Anterior cingulate cortex (tissue), 58 donors: ENCODE results near the gene NKPD1.

ENCODE experiments used
- DNase-seq, 58 donors: peaks; one replicate each; lab custom pipeline; 2025; lab: John Stamatoyannopoulos, UW

Gene NKPD1

DNA sequence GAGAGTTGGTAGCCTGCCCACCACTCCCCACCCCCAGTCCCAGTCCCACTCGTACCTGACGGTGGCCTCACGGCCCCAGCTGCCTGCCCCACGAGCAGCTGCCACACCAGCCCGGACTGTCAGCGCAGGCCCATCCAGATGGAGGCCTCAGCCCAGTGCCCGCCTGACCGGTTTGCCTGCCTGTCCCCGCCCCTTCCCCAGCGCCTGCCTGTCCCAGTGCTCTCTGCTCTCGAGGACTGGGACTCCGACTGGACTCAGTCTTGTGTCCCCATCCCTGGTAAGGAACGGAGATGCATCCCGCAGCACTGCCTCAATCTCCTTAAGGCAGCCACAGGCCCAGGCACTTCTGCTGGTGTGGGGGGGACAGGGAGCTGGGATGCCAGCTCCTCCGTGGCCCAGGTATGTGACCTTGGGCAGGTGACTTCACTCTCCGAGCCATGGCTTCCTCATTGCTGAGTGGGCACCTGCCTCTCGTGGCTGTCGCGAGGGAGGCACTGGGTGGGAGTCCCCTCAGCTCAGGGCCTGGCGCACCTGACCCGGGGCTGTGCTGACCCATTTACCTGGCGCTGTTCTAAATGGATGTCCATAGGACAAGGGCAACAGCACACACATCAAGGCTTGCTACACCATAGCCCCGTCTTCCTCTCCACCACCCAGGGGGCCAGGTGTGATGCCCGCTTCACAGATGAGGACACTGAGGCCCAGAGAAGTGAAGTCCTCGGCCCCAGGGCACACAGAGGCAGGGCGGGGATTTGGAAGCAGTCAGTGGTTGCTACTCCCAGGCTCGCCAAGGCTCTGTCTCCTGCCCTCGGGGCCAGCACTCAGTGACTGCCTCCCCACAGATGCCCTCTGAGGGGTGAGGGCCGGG, at the start of gene NKPD1:
Gene NKPD1, minus strand, starts transcription at position 113 of the 868 bp plus-strand sequence. CDS start 832 bp downstream, outside the sequence.
- DNase-seq, result no peak

DNA sequence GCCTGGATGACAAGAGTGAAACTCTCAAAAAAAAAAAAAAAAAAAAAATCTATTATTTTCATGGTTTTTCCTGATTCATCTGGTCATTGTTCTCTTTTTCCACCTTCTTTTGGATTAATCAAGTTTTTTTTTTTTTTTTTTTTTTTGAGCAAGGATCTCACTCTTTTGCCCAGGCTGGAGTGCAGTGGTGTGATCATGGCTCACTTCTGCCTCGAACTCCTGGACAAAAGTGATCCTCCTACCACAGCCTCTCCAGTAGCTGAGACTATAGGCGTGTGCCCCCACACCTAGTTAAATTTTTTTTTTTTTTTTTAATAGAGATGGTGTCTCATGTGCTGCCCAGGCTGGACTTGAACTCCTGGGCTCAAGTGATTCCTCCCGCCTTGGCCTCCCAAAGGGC, 45.5 kb upstream of the NKPD1 start:
- no peak for DNase-seq

- no peak for DNase-seq
These were observed 45.0 kb upstream of the NKPD1 start for GRCh38 chr19:45205810-45206209.

- no peak for DNase-seq
These were observed 41.9 kb upstream of the NKPD1 start for GRCh38 chr19:45202637-45203036.

DNA sequence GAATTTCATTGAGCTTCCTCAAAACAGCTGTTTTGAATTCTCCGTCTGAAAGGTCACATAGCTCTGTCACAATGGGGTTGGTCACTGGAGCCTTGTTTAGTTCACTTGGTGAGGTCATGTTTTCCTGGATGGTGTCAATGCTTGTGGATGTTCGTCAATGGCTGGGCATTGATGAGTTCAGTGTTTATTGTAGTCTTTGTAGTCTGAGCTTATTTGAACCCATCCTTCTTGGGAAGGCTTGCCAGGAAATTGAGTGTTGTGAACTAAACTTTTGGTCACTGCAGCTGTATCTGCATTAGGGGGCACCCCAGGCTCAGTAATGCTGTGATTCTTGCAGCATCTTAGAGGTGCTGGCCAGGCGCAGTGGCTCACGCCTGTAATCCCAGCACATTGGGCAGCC, 39.8 kb upstream of the NKPD1 start:
- peak in 32 of 58 donors; percentile 0 to 56 (median 12) for DNase-seq

DNA sequence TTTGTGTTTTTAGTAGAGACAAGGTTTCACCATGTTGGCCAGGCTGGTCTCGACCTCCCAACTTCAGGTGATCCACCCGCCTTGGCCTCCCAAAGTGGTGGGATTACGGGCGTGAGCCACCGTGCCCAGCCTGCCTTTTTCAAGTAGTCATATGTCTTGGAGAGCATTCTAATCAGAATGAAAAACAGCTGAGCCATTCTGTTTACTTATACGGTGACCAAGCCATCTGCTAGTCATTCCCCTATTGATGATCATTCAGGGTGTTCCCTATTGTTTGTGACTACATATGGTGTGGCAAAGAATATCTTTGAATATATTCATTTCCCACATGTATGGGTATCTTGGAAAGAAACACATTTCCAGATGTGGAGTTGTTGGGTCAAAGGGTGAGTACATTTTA, 35.0 kb upstream of the NKPD1 start:
- no peak for DNase-seq

- no peak for DNase-seq
These were observed 30.6 kb upstream of the NKPD1 start for GRCh38 chr19:45191375-45191774.

DNA sequence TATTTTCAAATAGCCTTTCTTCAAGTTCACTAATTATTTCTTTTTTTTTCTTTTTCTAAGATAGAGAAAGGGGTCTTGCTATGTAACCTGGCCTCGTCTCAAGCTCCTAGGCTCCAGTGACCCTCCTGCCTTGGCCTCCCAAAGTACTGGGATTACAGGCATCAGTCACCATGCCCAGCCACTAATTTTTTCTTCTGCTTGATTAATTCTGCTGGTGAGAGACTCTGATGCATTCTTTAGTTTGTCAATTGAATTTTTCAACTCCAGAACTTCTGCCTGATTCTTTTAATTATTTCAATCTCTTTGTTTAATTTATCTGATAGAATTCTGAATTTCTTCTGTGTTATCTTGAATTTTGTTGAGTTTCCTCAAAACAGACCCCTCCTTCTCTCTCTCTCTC, 29.2 kb upstream of the NKPD1 start:
- no peak for DNase-seq

DNA sequence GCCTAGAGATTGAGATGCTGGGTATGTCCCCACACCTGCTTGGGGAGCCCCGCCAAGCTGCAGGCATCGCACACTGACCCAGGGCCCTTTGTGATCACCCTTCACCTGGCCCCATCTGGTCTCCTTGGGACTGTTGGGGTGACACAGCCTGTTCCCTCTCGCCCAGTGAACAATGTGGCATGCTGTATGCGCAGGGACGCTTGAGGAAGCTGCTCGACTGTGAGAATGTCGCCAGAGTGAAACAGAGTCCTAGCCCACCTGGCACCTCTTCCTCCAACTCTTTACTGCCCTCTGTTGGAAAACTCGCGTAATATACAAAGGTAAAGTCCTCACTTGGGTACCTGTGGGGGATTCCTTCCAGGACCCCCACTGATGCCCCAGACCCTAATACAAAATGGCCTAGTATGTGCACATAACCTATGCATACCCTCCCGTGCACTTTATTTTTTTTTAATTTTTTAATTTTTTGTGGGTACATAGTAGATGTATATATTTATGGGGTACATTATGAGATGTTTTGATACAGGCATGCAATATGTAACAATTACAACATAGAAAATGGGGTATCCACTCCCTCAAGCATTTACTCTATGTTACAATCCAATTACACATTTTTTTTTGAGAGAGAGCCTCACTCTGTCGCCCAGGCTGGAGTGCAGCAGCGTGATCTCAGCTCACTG, 26.8 kb upstream of the NKPD1 start:
- no peak for DNase-seq

GRCh38 chr19:45186509-45187334, 25.9 kb upstream of the NKPD1 start:
- no peak for DNase-seq

DNA sequence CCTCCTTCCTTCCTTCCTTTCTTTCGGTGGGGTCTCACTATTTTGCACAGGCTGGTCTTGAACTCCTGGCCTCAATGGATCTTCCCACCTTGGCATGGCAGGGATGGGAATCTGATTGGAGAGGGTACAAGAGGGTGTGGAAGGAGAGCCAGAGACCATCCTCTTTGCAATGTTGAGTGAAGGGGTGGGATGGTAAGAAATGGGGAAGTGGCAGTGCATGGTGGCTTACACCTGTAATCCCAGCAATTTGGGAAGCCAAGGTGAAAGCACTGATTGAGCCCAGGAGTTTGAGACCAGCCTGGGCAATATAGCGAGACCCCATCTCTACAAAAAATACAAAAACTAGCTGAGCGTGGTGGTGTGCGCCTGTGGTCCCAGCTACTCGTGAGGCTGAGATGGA, 23.3 kb upstream of the NKPD1 start:
- no peak for DNase-seq

DNA sequence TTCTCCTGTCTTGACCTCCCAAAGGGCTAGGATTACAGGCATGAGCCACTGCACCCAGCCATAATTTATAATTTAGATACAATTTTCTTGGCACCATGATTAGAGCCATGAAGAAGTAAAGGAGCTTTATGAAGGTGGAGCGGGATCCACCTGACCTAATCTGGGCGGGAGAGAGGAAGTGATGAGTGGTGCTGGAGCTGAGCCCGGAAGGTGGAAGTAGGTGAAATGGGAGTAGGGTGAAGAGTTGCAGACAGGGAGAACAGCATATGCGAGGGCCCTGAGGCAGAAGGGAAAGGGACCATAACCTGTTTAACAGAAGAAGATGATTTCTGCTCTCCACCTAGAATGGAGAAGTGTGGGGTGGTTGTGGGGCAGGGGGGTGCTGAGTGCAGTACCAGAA, 22.0 kb upstream of the NKPD1 start:
- DNase-seq, result no peak

DNA sequence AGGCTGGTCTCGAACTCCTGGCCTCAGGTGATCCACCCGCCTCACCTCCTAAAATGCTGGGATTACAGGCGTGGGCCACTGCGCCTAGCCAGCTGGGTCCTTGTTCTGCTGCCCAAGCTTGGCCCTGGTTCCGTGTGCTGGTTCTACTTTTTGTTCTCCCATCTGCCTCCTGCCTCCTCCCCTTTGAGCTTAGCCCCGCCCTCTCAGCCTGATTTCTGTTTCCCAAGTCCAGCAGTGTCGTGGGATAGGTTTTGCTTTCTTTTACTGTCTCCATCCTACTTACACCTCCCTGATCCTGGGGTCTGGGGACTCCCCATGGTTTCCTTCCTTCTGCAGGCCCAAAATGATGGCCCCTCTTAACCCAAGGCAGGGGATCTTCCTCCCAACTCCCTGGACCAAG, 20.2 kb upstream of the NKPD1 start:
- no peak for DNase-seq

DNA sequence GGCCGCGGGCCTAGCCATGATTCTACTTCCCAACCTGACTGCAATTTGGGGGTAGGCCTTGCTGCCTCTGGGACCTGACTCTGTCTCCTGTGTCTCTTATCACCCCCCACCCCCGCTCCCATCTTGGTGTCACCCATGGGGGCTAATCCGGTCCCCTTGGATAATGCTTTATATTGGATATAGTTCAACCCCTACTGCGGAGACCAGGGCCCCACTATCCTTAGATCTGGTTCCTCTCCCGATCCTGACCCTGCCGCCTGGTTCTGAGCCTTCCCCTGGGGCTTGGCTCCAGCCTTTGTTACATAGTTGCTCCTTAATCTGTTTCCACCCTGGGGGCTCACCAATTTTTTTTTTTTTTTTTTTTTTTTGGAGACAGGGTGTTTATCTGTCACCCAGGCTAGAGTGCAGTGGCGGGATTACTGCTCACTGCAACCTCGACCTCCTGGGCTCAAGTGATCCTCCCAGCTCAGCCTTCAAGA, 19.1 kb upstream of the NKPD1 start:
- no peak for DNase-seq

DNA sequence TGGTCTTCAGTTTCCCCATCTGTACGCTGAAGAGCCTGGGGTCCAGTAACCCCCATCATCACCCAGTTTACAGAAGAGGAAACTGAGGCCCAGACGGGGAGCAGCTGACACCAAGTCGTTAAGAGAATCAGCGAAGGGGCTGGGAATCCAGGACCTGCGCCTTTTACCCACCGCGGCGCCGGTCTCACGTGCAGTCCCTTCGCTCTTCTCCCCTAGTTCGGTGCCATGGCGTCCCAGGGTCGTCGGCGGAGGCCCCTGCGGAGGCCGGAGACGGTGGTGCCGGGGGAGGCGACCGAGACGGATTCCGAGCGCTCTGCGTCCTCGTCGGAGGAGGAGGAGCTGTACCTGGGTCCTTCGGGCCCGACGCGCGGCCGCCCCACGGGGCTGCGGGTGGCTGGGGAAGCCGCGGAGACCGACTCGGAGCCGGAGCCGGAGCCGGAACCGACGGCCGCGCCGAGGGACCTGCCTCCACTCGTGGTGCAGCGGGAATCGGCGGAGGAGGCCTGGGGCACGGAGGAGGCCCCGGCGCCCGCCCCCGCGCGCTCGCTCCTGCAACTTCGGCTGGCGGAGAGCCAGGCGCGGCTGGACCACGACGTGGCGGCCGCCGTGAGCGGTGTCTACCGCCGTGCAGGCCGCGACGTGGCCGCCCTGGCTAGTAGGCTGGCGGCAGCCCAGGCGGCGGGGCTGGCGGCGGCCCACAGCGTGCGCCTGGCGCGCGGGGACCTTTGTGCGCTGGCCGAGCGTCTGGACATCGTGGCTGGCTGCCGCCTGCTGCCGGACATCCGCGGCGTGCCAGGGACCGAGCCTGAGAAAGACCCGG, 18.5 kb upstream of the NKPD1 start:
- DNase-seq, result peak in 10 of 58 donors; percentile 18 to 50 (median 24)

GRCh38 chr19:45178262-45179071, 17.7 kb upstream of the NKPD1 start, which contains the start of gene BLOC1S3:
BLOC1S3 (plus strand) TSS chr19:45178784; CDS start chr19:45179297, 513 bp downstream.
- peak; percentile 93 to 100 (median 100) for DNase-seq

DNA sequence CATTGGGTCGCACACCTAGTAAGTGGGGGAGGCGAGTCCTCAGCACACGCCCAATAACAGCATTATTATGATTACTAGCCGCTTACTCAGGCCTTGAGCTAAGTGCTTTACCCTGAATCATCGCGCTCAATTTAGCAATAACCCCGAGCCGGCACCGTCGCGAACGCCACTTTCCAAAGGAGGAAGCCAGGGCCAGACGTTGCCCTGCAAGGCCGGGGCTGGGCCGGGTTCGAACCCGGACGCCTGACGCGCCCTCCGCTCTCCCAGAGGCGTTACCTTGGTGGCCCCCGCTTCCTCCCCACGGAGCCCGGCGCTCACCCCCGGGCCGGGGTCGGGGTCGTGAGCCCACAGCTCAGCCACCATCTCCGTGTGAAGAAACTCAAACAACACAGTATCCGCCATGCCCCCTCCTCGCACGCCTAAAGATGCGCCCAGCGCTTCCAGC, 17.1 kb upstream of the NKPD1 start, which contains the start of gene TRAPPC6A:
Gene TRAPPC6A, minus strand, starts transcription at position 421 of the 445 bp plus-strand sequence. Its CDS starts 19 bp downstream, at position 402.
- DNase-seq, result peak in 2 of 58 donors; percentile 57 to 62

DNA sequence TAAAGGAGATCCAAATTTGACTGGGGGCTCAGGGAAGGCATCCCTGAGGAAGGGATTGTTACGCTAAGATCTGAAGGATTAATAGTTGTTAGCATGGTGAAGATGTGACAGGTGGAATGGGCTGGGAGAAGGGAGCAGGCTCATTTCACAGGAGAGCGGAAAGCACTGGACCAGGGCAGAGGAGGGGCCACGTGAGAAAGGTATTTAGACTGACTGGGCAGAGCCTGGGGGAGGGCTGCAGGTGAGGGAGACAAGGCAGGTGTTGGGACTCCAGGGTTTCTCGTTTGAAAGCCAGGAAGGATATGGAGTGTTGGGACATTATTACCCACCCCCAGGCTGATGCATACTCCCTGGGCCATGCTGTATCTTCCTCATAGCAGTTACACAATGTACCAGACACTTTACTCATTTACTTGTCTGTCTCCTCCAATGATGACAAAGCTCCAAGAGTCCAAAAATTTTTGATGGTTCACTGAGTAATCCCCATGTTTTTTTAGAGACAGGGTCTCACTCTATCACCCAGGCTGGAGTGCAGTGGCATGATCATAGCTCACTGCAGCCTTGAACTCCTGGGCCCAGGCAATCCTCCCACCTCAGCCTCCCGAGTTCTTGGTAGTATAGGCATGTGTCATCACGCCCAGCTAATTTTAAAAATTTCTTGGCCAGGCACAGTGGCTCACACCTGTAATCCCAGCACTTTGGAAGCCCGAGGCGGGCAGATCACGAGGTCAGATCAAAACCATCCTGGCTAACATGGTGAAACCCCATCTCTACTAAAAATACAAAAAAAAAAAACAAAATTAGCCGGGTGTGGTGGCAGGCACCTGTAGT, 14.9 kb upstream of the NKPD1 start:
- DNase-seq, result no peak
